Measurements from ENCODE around the gene EVX1. TPM values are rescaled to one million over a fixed set of nuclear protein-coding genes. Genes with fewer than 3 reads are reported as not detected.

Gene EVX1
- total and polyA plus RNA-seq, 2 of the 13 experiments (the other 11 are each of a cell fraction or from before 2014, with no cell fraction given) = not detected

DNA sequence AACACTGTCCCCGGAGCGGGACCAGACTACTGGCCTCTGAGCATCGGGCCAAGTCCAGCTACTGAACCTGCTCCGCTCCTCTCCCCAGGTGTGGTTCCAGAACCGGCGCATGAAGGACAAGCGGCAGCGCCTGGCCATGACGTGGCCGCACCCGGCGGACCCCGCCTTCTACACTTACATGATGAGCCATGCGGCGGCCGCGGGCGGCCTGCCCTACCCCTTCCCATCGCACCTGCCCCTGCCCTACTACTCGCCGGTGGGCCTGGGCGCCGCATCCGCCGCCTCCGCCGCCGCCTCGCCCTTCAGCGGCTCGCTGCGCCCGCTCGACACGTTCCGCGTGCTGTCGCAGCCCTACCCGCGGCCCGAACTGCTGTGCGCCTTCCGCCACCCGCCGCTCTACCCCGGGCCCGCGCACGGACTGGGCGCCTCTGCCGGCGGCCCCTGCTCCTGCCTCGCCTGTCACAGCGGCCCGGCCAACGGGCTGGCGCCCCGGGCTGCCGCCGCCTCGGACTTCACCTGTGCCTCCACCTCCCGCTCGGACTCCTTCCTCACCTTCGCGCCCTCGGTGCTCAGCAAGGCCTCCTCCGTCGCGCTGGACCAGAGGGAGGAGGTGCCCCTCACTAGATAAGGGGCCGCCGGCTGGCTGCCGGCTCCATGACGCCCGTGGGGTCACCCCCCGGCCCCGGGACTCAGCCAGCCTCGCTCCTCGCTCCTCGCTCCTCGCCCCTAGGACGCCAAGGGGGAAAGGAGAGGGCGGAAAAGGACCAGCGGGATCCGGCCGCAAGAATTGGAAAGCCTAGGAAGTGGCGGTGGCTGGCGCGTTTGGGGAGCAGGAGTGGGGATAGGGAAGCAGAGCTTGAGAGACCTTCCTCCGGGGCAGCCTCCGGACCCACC, 3.4 kb downstream of the EVX1 start:
- Histone ChIP-seq H3K4me3 (replicated peaks in 1 of 3; ENCODE audit: insufficient read depth in 1 of 3, low read depth in 2 of 3, low read length in 3 of 3) (no peak overlapping the region), H3K9me3 (ENCODE audit: low read length) (no peaks in the 10 kb centered on the region), H3K79me2 (ENCODE audit: insufficient read depth, low read length) (no peaks in the 10 kb centered on the region), H3K9ac (ENCODE audit: insufficient read depth, low read depth, low read length) (no peak overlapping the region), H3K27ac (ENCODE audit: extremely low read length, insufficient read depth, low read length) (no peak overlapping the region), H3K36me3 (replicated peaks in 1 of 2; ENCODE audit: control insufficient read depth in 1 of 2, insufficient read depth in 2 of 2, low read length in 2 of 2) (no peaks in the 10 kb centered on the region), H3K4me2 (ENCODE audit: low read depth, low read length) (no peak overlapping the region), H3K27me3 (ENCODE audit: control insufficient read depth in 1 of 2, insufficient read depth in 2 of 2, low read length in 2 of 2) (peaks cover 10 to 86% of the 10 kb centered on the region in 2 experiments; a peak in 4 of 5 replicates), H4K20me1 (ENCODE audit: insufficient read depth, low read length) (no peaks in the 10 kb centered on the region), H2AFZ (ENCODE audit: low read length) (no peak overlapping the region), H3K4me1 (ENCODE audit: insufficient read depth, low read length) (no peaks in the 10 kb centered on the region)
- intact Hi-C loops (cut with micrococcal nuclease; ENCODE audit: unreplicated experiment) = no loop called here
- no peak for FAIRE-seq
- BruUV-seq (replicated peaks) = no TSS peak
- in situ Hi-C loops (cut with HindIII; ENCODE audit: extremely low pct_ligation_motif_present, low pct_unique_long_range_greater_than_20kb) = no loop called here
- DNase-seq (ENCODE audit: low spot score) = no peak
- ChIA-PET CTCF (ENCODE audit: low intra/inter-chr PET ratio, low total read pairs) (no interaction called here), POLR2A (no interaction called here)
- WGBS (ENCODE audit: low lambda C conversion rate) = 69% methylated on average over 65 of the region's 90 CpGs
- no peak; the same call in 2 of the 3 replicates for ATAC-seq
- TF ChIP-seq, protein P1, sequence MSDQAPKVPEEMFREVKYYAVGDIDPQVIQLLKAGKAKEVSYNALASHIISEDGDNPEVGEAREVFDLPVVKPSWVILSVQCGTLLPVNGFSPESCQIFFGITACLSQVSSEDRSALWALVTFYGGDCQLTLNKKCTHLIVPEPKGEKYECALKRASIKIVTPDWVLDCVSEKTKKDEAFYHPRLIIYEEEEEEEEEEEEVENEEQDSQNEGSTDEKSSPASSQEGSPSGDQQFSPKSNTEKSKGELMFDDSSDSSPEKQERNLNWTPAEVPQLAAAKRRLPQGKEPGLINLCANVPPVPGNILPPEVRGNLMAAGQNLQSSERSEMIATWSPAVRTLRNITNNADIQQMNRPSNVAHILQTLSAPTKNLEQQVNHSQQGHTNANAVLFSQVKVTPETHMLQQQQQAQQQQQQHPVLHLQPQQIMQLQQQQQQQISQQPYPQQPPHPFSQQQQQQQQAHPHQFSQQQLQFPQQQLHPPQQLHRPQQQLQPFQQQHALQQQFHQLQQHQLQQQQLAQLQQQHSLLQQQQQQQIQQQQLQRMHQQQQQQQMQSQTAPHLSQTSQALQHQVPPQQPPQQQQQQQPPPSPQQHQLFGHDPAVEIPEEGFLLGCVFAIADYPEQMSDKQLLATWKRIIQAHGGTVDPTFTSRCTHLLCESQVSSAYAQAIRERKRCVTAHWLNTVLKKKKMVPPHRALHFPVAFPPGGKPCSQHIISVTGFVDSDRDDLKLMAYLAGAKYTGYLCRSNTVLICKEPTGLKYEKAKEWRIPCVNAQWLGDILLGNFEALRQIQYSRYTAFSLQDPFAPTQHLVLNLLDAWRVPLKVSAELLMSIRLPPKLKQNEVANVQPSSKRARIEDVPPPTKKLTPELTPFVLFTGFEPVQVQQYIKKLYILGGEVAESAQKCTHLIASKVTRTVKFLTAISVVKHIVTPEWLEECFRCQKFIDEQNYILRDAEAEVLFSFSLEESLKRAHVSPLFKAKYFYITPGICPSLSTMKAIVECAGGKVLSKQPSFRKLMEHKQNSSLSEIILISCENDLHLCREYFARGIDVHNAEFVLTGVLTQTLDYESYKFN (CRISPR knock-in tag; conservative IDR thresholded peaks at IDR 0.05) = no peak
- no peak for TF ChIP-seq FOSL2 (CRISPR knock-in tag; IDR thresholded peaks at IDR 0.05)
- TF ChIP-seq, protein P2, sequence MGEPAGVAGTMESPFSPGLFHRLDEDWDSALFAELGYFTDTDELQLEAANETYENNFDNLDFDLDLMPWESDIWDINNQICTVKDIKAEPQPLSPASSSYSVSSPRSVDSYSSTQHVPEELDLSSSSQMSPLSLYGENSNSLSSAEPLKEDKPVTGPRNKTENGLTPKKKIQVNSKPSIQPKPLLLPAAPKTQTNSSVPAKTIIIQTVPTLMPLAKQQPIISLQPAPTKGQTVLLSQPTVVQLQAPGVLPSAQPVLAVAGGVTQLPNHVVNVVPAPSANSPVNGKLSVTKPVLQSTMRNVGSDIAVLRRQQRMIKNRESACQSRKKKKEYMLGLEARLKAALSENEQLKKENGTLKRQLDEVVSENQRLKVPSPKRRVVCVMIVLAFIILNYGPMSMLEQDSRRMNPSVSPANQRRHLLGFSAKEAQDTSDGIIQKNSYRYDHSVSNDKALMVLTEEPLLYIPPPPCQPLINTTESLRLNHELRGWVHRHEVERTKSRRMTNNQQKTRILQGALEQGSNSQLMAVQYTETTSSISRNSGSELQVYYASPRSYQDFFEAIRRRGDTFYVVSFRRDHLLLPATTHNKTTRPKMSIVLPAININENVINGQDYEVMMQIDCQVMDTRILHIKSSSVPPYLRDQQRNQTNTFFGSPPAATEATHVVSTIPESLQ (CRISPR knock-in tag; conservative IDR thresholded peaks at IDR 0.05) = no peak
- no peak for TF ChIP-seq ZNF598 (CRISPR knock-in tag; IDR thresholded peaks at IDR 0.05; ENCODE audit: borderline replicate concordance)
- TF ChIP-seq, protein P3, sequence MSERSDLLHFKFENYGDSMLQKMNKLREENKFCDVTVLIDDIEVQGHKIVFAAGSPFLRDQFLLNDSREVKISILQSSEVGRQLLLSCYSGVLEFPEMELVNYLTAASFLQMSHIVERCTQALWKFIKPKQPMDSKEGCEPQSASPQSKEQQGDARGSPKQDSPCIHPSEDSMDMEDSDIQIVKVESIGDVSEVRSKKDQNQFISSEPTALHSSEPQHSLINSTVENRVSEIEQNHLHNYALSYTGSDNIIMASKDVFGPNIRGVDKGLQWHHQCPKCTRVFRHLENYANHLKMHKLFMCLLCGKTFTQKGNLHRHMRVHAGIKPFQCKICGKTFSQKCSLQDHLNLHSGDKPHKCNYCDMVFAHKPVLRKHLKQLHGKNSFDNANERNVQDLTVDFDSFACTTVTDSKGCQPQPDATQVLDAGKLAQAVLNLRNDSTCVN (CRISPR knock-in tag; IDR thresholded peaks at IDR 0.05; ENCODE audit: borderline replicate concordance) = no peak
- no peak for TF ChIP-seq E2F2 (CRISPR knock-in tag; IDR thresholded peaks at IDR 0.05; ENCODE audit: borderline replicate concordance)
- no peak for TF ChIP-seq ZNF747 (CRISPR knock-in tag; IDR thresholded peaks at IDR 0.05; ENCODE audit: borderline replicate concordance)
- TF ChIP-seq ZBTB46 (CRISPR knock-in tag; IDR thresholded peaks at IDR 0.05; ENCODE audit: borderline replicate concordance) = no peak
- TF ChIP-seq TP53 (CRISPR knock-in tag; conservative IDR thresholded peaks at IDR 0.05) = no peak
- no peak for TF ChIP-seq ZSCAN25 (CRISPR knock-in tag; IDR thresholded peaks at IDR 0.05)
- no peak for TF ChIP-seq ZNF530 (CRISPR knock-in tag; IDR thresholded peaks at IDR 0.05; ENCODE audit: low read depth)
- TF ChIP-seq ZNF724P (CRISPR knock-in tag; IDR thresholded peaks at IDR 0.05; ENCODE audit: borderline replicate concordance) = no peak
- no peak for TF ChIP-seq YEATS4 (CRISPR knock-in tag; IDR thresholded peaks at IDR 0.05; ENCODE audit: borderline replicate concordance)
